SK-N-SH treated with all-trans-retinoic acid at 6 μM for 48 hours (cell line): ENCODE results near the gene EHD2.

Experiments
- ATAC-seq: fragments of 200-7000 bp; cut with Tn5 transposase; 3 replicates; pipeline ENCODE4 v1.9.1; 2020; ENCODE audit warnings: mild to moderate bottlenecking, moderate library complexity
- ARNTL ChIP-seq: fragments of 450-650 bp; formaldehyde crosslinking; IDR thresholded peaks from 2 replicates; pipeline ENCODE4 v1.5.0; 2020; ENCODE audit warnings: low read depth, mild to moderate bottlenecking, moderate library complexity, borderline replicate concordance
- BACH2 ChIP-seq: fragments of 250-450 bp; sonication (Bioruptor Pico); IDR thresholded peaks from 2 replicates; pipeline ENCODE4 v1.9.0; 2021; ENCODE audit warnings: mild to moderate bottlenecking, borderline replicate concordance
- CSRNP3 ChIP-seq: fragments of 250-450 bp; sonication (Bioruptor Pico); IDR thresholded peaks from 2 replicates; pipeline ENCODE4 v1.5.1; 2021; ENCODE audit warnings: mild to moderate bottlenecking, moderate library complexity
- GLIS3 ChIP-seq: fragments of 250-450 bp; sonication (Bioruptor Pico); IDR thresholded peaks from 2 replicates; pipeline ENCODE4 v1.5.0; 2020; ENCODE audit warnings: mild to moderate bottlenecking, moderate library complexity
- OSR1 ChIP-seq: fragments of 250-450 bp; sonication (Bioruptor Pico); IDR thresholded peaks from 2 replicates; pipeline ENCODE4 v1.8.0; 2022; ENCODE audit warnings: moderate library complexity, mild to moderate bottlenecking, inconsistent platforms
- PATZ1 ChIP-seq: fragments of 250-450 bp; sonication (Bioruptor Pico); IDR thresholded peaks from 2 replicates; pipeline ENCODE4 v1.8.0; 2020; ENCODE audit warnings: mild to moderate bottlenecking, moderate library complexity, borderline replicate concordance
- RARB ChIP-seq: fragments of 250-450 bp; sonication (Bioruptor Pico); IDR thresholded peaks from 2 replicates; pipeline ENCODE4 v1.8.0; 2021; ENCODE audit warnings: mild to moderate bottlenecking, moderate library complexity
- SNAI2 ChIP-seq: fragments of 250-450 bp; sonication (Bioruptor Pico); IDR thresholded peaks from 2 replicates; pipeline ENCODE4 v1.5.0; 2020; ENCODE audit warnings: mild to moderate bottlenecking, moderate library complexity
- TCF4 ChIP-seq: fragments of 250-450 bp; sonication (Bioruptor Pico); IDR thresholded peaks from 2 replicates; pipeline ENCODE4 v1.8.0; 2021; ENCODE audit warnings: mild to moderate bottlenecking, moderate library complexity, borderline replicate concordance
- TOX ChIP-seq: fragments of 250-450 bp; sonication (Bioruptor Pico); IDR thresholded peaks from 2 replicates; pipeline ENCODE4 v1.8.0; 2021; ENCODE audit warnings: mild to moderate bottlenecking, moderate library complexity, borderline replicate concordance
- TSHZ2 ChIP-seq: fragments of 250-450 bp; sonication (Bioruptor Pico); IDR thresholded peaks from 2 replicates; pipeline ENCODE4 v1.5.0; 2020; ENCODE audit warnings: mild to moderate bottlenecking, moderate library complexity
- ZC3H10 ChIP-seq: fragments of 250-450 bp; sonication (Bioruptor Pico); IDR thresholded peaks from 2 replicates; pipeline ENCODE4 v1.5.1; 2021; ENCODE audit warnings: mild to moderate bottlenecking, moderate library complexity
- ZFP3 ChIP-seq: fragments of 250-450 bp; sonication (Bioruptor Pico); IDR thresholded peaks from 2 replicates; pipeline ENCODE4 v1.5.0; 2020; ENCODE audit warnings: mild to moderate bottlenecking, moderate library complexity
- ZFP30 ChIP-seq: fragments of 450-650 bp; formaldehyde crosslinking; IDR thresholded peaks from 2 replicates; pipeline ENCODE4 v1.5.0; 2022; ENCODE audit warnings: mild to moderate bottlenecking, moderate library complexity
- ZNF565 ChIP-seq: fragments of 450-650 bp; formaldehyde crosslinking; conservative IDR thresholded peaks from 2 replicates; pipeline ENCODE4 v1.5.0; 2020; ENCODE audit warnings: low read depth, mild to moderate bottlenecking, moderate library complexity
- ZNF70 ChIP-seq: fragments of 450-650 bp; formaldehyde crosslinking; IDR thresholded peaks from 2 replicates; pipeline ENCODE4 v1.5.0; 2020; ENCODE audit warnings: mild to moderate bottlenecking, moderate library complexity
- ZNF8 ChIP-seq: fragments of 450-650 bp; formaldehyde crosslinking; IDR thresholded peaks from 2 replicates; pipeline ENCODE4 v1.5.0; 2020; ENCODE audit warnings: mild to moderate bottlenecking, moderate library complexity
- TF ChIP-seq, protein P1 (sequence below): fragments of 250-450 bp; sonication (Bioruptor Pico); IDR thresholded peaks from 2 replicates; pipeline ENCODE4 v1.8.0; 2021; ENCODE audit warnings: low read depth, mild to moderate bottlenecking, moderate library complexity, borderline replicate concordance

Gene EHD2

GRCh38 chr19:47704024-47704423, 9.2 kb upstream of the EHD2 start:
- TF ChIP-seq BACH2 (CRISPR knock-in tag) (no peak), PATZ1 (CRISPR knock-in tag) (no peak), ZFP30 (no peak), ARNTL (CRISPR knock-in tag) (no peak), ZC3H10 (CRISPR knock-in tag) (no peak), ZNF8 (CRISPR knock-in tag) (no peak), ZFP3 (CRISPR knock-in tag) (no peak), OSR1 (CRISPR knock-in tag) (no peak), SNAI2 (CRISPR knock-in tag) (no peak)
- ATAC-seq = no peak

- TF ChIP-seq ZFP3 (CRISPR knock-in tag) (no peak), TSHZ2 (CRISPR knock-in tag) (no peak), CSRNP3 (CRISPR knock-in tag) (no peak), RARB (CRISPR knock-in tag) (no peak), ZNF8 (CRISPR knock-in tag) (no peak), ZFP30 (no peak), TOX (CRISPR knock-in tag) (no peak), PATZ1 (CRISPR knock-in tag) (no peak), ZC3H10 (CRISPR knock-in tag) (no peak), TCF4 (CRISPR knock-in tag) (no peak), ZNF70 (no peak), GLIS3 (CRISPR knock-in tag) (no peak), SNAI2 (CRISPR knock-in tag) (no peak), ARNTL (CRISPR knock-in tag) (no peak), ZNF565 (CRISPR knock-in tag) (no peak)
- TF ChIP-seq, protein P1, sequence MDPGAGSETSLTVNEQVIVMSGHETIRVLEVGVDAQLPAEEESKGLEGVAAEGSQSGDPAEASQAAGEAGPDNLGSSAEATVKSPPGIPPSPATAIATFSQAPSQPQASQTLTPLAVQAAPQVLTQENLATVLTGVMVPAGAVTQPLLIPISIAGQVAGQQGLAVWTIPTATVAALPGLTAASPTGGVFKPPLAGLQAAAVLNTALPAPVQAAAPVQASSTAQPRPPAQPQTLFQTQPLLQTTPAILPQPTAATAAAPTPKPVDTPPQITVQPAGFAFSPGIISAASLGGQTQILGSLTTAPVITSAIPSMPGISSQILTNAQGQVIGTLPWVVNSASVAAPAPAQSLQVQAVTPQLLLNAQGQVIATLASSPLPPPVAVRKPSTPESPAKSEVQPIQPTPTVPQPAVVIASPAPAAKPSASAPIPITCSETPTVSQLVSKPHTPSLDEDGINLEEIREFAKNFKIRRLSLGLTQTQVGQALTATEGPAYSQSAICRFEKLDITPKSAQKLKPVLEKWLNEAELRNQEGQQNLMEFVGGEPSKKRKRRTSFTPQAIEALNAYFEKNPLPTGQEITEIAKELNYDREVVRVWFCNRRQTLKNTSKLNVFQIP = no peak
- ATAC-seq = no peak
Measured at GRCh38 chr19:47704656-47705055, 8.6 kb upstream of the EHD2 start.

DNA sequence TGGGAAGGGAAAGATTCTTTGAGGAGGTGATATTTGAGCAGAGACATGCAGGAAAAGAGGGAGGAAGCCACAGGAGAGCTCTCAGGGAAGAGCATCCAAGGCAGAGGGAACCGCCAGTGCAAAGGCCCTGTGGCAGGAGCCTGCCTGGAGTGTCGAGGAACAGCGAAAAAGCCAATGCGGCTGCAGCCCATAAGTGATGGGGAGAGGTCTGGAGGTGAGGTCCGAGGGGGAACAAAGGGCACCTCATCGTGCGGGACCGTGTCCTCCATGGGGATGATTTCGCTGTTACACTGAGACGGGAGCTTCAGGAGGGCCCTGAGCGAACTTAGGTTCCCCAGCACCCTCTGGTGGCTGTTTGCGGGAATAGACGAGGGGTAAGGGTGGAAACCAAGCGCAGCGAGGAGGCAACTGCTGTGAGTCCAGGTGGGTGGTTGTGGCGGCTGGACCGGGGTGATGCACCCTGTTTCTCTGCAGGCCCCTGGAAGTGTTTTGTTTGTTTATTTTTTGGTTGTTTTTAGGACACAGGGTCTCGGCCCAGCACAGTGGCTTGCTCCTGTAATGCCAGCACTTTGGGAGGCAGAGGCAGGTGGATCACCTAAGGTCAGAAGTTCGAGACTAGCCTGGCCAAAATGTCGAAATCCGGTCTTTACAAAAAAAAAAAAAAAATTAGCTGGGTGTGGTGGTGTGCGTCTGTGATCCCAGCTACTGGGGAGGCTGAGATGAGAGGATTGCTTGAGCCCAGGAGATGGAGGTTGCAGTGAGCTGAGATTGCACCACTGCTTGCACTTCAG, 5.9 kb upstream of the EHD2 start:
- peak; percentile 97 for ATAC-seq
- TF ChIP-seq, protein P1 = no peak
- TF ChIP-seq PATZ1 (CRISPR knock-in tag) = no peak
